Breast epithelium (tissue), 4 donors: Measurements from ENCODE around the gene EXOSC2. TPM values are rescaled to one million over a fixed set of nuclear protein-coding genes. Genes with fewer than 3 reads are reported as not detected.

ENCODE experiments used
- DNase-seq, 2 donors: peaks; one replicate each; pipeline ENCODE4 v3.0.0-alpha.2; 2019; ENCODE audit warnings: low spot score in 2 of 2
- H3K27ac ChIP-seq, 2 donors: fragments of 200-600 bp; sonication (generic) in 1 of 2; one replicate each; pipeline ENCODE4 v1.5.1; 2016 to 2019; ENCODE audit warnings: mild to moderate bottlenecking in 1 of 2
- H3K27me3 ChIP-seq, 2 donors: fragments of 200-600 bp; sonication (generic) in 1 of 2; one replicate each; pipeline versions ENCODE4 v1.5.1 to v1.6.0; 2017 to 2019; ENCODE audit warnings: control low read depth in 1 of 2, mild to moderate bottlenecking in 1 of 2
- H3K36me3 ChIP-seq: fragments of 200-600 bp; one replicate; pipeline ENCODE4 v1.5.1; 2019
- H3K4me1 ChIP-seq, 2 donors: fragments of 200-600 bp; sonication (generic); one replicate each; pipeline ENCODE4 v1.5.1; 2016 to 2019; ENCODE audit warnings: control low read depth in 1 of 2
- H3K4me3 ChIP-seq, 3 donors: fragments of 200-600 bp; sonication (generic); 1 replicate in 2 of 3; 2 replicates in 1 of 3; pipeline ENCODE4 v1.5.1; 2016 to 2019; ENCODE audit warnings: mild to moderate bottlenecking in 3 of 3, moderate library complexity in 2 of 3
- H3K9me3 ChIP-seq, 2 donors: fragments of 200-600 bp; sonication (generic) in 1 of 2; one replicate each; pipeline ENCODE4 v1.5.1; 2016 to 2019; ENCODE audit warnings: control low read depth in 1 of 2
- POLR2A ChIP-seq: fragments of 450-650 bp; IDR thresholded peaks from one replicate; pipeline ENCODE4 v1.6.1; 2016; ENCODE audit warnings: antibody characterized with exemption, mild to moderate bottlenecking, moderate library complexity
- POLR2AphosphoS5 ChIP-seq, 3 donors: sonication (generic); formaldehyde crosslinking; IDR thresholded peaks; one replicate each; pipeline ENCODE4 v1.6.1; 2017; ENCODE audit warnings: antibody characterized with exemption in 3 of 3
- intact Hi-C: fragments of 100-400 bp; cut with DNase I; formaldehyde crosslinking; loops from one replicate; pipeline ENCODE4 v1.15.1; 2023; ENCODE audit warnings: low total_unique reads
- total RNA-seq, 3 donors: library from RNA; depleted of rRNA; stranded (reverse); fragments of >200 nt; gene quantifications; one replicate each; pipeline ENCODE4 v1.1.0, GENCODE V29; 2016
- TF ChIP-seq, protein P1 (sequence below), 3 donors: fragments of 450-650 bp; IDR thresholded peaks; one replicate each; pipeline ENCODE4 v1.5.1; 2016 to 2017; ENCODE audit warnings: antibody characterized with exemption in 3 of 3, mild to moderate bottlenecking in 3 of 3, moderate library complexity in 3 of 3

The EXOSC2 gene
- total RNA-seq, 3 donors from 2014 or later: 17.8 to 32.2 (median 30.2) TPM

DNA sequence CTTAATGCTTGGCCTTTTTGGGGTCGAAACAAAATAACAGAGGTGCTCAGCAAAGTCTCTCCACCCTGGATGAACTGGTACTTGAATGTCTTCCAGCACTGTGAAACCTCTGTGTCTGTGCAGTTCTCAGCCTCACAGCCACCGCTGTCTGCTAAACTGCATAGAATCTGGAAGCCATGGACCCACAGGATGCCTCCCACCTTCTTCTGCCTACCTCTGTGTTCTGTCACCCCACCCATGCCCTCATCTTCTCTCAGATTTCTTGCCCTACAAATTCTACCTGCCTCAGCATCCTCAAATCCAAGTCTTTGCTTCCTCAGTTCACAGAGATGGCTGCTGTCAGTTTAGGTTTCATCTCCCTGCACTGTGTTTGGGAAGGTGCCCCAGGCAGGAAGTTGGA lies 35.6 kb downstream of the EXOSC2 start:
- DNase-seq: no peak
- H3K27me3 ChIP-seq: no peaks in the 10 kb centered on the region
- H3K36me3 ChIP-seq: no peaks in the 10 kb centered on the region
- H3K9me3 ChIP-seq: no peaks in the 10 kb centered on the region
- H3K27ac ChIP-seq: no peak overlapping the region
- intact Hi-C loops: no loop called here
- peaks cover 0 to 6% of the 10 kb centered on the region in 2 donors for H3K4me1 ChIP-seq
- no peak overlapping the region for H3K4me3 ChIP-seq
- TF ChIP-seq POLR2AphosphoS5 (IDR thresholded peaks at IDR 0.05): no peak
- TF ChIP-seq, protein P1, sequence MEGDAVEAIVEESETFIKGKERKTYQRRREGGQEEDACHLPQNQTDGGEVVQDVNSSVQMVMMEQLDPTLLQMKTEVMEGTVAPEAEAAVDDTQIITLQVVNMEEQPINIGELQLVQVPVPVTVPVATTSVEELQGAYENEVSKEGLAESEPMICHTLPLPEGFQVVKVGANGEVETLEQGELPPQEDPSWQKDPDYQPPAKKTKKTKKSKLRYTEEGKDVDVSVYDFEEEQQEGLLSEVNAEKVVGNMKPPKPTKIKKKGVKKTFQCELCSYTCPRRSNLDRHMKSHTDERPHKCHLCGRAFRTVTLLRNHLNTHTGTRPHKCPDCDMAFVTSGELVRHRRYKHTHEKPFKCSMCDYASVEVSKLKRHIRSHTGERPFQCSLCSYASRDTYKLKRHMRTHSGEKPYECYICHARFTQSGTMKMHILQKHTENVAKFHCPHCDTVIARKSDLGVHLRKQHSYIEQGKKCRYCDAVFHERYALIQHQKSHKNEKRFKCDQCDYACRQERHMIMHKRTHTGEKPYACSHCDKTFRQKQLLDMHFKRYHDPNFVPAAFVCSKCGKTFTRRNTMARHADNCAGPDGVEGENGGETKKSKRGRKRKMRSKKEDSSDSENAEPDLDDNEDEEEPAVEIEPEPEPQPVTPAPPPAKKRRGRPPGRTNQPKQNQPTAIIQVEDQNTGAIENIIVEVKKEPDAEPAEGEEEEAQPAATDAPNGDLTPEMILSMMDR (IDR thresholded peaks at IDR 0.05): no peak
- TF ChIP-seq POLR2A: no peak

DNA sequence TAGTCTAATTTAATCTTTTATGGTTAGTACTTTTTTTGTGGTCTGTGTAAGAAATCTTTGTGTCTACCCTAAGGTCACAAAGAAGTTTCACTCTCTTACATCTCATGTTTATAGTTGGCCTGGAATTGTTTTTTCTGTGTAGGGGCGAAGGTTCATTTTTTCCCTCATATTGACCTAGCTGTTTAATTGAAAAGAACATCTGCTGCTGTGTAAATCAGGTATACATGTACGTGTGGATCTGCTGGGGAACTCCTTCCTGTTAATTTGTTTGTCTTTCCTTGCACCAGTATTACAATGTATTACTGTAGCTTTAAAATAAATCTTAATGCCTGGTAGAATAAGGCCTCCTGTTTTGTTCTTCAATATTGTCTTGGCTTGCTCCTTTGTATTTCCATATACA lies 37.8 kb downstream of the EXOSC2 start:
- DNase-seq: no peak
- Histone ChIP-seq H3K4me1 (peaks cover 0 to 6% of the 10 kb centered on the region in 2 donors), H3K36me3 (no peaks in the 10 kb centered on the region), H3K27me3 (no peaks in the 10 kb centered on the region), H3K27ac (no peak overlapping the region), H3K9me3 (no peaks in the 10 kb centered on the region), H3K4me3 (no peak overlapping the region)
- intact Hi-C loops: no loop called here
- TF ChIP-seq, protein P1 (IDR thresholded peaks at IDR 0.05): no peak
- TF ChIP-seq POLR2AphosphoS5 (IDR thresholded peaks at IDR 0.05) (no peak), POLR2A (no peak)

DNA sequence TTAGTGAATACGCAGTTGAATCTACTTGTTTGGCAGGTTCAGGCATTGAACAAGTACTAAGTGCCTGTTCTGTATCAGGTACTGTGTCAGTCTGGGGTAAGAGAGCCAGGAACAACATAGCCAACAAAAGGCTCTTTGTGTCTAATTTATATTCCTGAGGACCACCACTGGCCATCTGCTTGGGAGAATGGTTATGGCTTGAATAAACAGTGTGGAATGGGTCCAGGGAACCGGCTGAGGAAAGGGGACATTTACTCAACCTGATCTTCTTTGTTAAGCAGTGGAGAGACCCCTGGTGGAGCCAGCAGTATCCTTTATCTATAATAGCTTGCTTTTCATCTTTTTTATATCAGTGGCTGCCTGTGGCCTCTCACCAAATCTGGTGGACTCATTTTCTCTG lies 38.6 kb downstream of the EXOSC2 start:
- Histone ChIP-seq H3K9me3 (no peaks in the 10 kb centered on the region), H3K4me3 (no peak overlapping the region), H3K27ac (peak overlapping the region; percentile 56 to 61), H3K27me3 (no peaks in the 10 kb centered on the region), H3K36me3 (no peaks in the 10 kb centered on the region), H3K4me1 (peaks cover 0 to 6% of the 10 kb centered on the region in 2 donors)
- intact Hi-C loops: no loop called here
- no peak for DNase-seq
- TF ChIP-seq POLR2A: no peak
- TF ChIP-seq, protein P1 (IDR thresholded peaks at IDR 0.05): no peak
- no peak for TF ChIP-seq POLR2AphosphoS5 (IDR thresholded peaks at IDR 0.05)

DNA sequence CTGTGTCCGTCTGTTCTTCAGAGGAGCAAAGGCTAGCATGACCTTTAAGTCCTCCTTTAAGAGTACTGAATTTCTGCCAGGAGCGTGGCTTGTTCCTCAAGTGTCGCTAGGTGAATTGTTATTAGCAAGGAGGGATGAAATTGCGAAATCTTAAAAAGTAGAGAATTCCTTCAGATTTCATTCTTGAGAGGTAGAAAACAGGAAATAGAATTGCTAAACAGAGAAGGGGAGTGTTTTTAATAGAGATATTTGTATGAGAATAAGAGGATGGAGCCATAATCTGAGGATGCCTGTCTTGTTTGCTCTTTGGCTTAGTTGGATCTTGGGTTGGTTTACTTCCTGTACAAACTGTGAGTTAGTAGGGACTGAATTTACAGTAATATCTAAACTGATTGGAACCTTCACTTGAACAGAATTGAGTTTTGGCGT lies 39.2 kb downstream of the EXOSC2 start:
- Histone ChIP-seq H3K36me3 (no peaks in the 10 kb centered on the region), H3K4me3 (no peak overlapping the region), H3K27ac (peak overlapping the region; percentile 56 to 61), H3K4me1 (peaks cover 0 to 6% of the 10 kb centered on the region in 2 donors), H3K9me3 (no peaks in the 10 kb centered on the region), H3K27me3 (no peaks in the 10 kb centered on the region)
- no peak for DNase-seq
- TF ChIP-seq POLR2A (no peak), POLR2AphosphoS5 (IDR thresholded peaks at IDR 0.05) (no peak)
- TF ChIP-seq, protein P1 (IDR thresholded peaks at IDR 0.05): no peak
- intact Hi-C loops: no loop called here

DNA sequence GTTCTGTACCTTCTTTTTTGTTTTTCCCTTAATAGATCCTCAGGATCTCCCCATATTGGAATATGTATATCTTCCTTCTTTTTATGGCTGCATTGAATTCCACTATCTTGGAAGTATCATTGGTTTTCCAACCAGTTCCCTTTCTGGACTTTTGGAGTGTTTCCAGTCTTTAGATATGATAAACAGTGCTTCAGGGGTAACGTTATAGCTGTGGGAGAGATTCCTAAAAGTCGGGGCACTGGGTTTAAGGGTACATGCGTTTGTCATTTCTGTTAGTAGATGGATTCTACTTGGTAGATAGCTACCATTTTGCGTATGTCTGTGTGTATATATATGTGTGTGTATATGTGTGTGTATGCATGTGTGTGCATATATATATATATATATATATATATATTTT lies 42.0 kb downstream of the EXOSC2 start:
- no peaks in the 10 kb centered on the region for H3K9me3 ChIP-seq
- H3K4me3 ChIP-seq: no peak overlapping the region
- H3K27me3 ChIP-seq: no peaks in the 10 kb centered on the region
- no peak for DNase-seq
- intact Hi-C loops: no loop called here
- no peaks in the 10 kb centered on the region for H3K36me3 ChIP-seq
- H3K27ac ChIP-seq: no peak overlapping the region
- no peak for TF ChIP-seq POLR2AphosphoS5 (IDR thresholded peaks at IDR 0.05)
- TF ChIP-seq, protein P1 (IDR thresholded peaks at IDR 0.05): no peak
- H3K4me1 ChIP-seq: peaks cover 0 to 6% of the 10 kb centered on the region in 2 donors
